Measurements from ENCODE around the gene KLHL15. TPM values are rescaled to one million over a fixed set of nuclear protein-coding genes. Genes with fewer than 3 reads are reported as not detected.

The KLHL15 gene
- total and polyA plus RNA-seq, 2 experiments from 2014 or later: 13.2 to 52.6 TPM

GRCh38 chrX:23959781-23960180, 67.2 kb downstream of the KLHL15 start:
- no peaks in the 10 kb centered on the region for H3K27me3 ChIP-seq
- no peak overlapping the region for H3K4me2 ChIP-seq
- no peak for DNase-seq (ENCODE audit: low spot score)
- H3K79me2 ChIP-seq: no peaks in the 10 kb centered on the region
- TF ChIP-seq EZH2phosphoT487 (IDR thresholded peaks at IDR 0.05; ENCODE audit: low read depth, severe bottlenecking, unreplicated experiment) (no peak), EZH2 (IDR thresholded peaks at IDR 0.05; ENCODE audit: borderline replicate concordance) (no peak), CTCF (IDR thresholded peaks at IDR 0.05; ENCODE audit: poor library complexity) (no peak)
- no peaks in the 10 kb centered on the region for H3K9me3 ChIP-seq (ENCODE audit: low read depth)
- H3K9me2 ChIP-seq (replicated peaks; ENCODE audit: insufficient read depth): no peaks in the 10 kb centered on the region
- H3K36me3 ChIP-seq (replicated peaks; ENCODE audit: insufficient read depth, low read depth): no peaks in the 10 kb centered on the region
- WGBS (ENCODE audit: low lambda C conversion rate, missing lambda C conversion rate): 93% methylated on average over 3 of the region's 3 CpGs
- no peak overlapping the region for H2AFZ ChIP-seq
- H3K27ac ChIP-seq: no peak overlapping the region
- H4K20me1 ChIP-seq (ENCODE audit: insufficient read depth, poor library complexity, severe bottlenecking): no peaks in the 10 kb centered on the region
- no peak overlapping the region for H3K4me3 ChIP-seq
- peaks cover 6% of the 10 kb centered on the region for H3K4me1 ChIP-seq (ENCODE audit: insufficient read depth)

- H3K4me1 ChIP-seq (ENCODE audit: insufficient read depth): no peaks in the 10 kb centered on the region
- H2AFZ ChIP-seq: no peak overlapping the region
- no peaks in the 10 kb centered on the region for H3K9me2 ChIP-seq (replicated peaks; ENCODE audit: insufficient read depth)
- 54% methylated on average over 4 of the region's 4 CpGs for WGBS (ENCODE audit: low lambda C conversion rate, missing lambda C conversion rate)
- H3K27me3 ChIP-seq: no peaks in the 10 kb centered on the region
- no peaks in the 10 kb centered on the region for H3K36me3 ChIP-seq (replicated peaks; ENCODE audit: insufficient read depth, low read depth)
- H3K27ac ChIP-seq: no peak overlapping the region
- no peaks in the 10 kb centered on the region for H3K79me2 ChIP-seq
- DNase-seq (ENCODE audit: low spot score): no peak
- H3K4me3 ChIP-seq: no peak overlapping the region
- H3K9me3 ChIP-seq (ENCODE audit: low read depth): no peaks in the 10 kb centered on the region
- TF ChIP-seq EZH2phosphoT487 (IDR thresholded peaks at IDR 0.05; ENCODE audit: low read depth, severe bottlenecking, unreplicated experiment) (no peak), CTCF (IDR thresholded peaks at IDR 0.05; ENCODE audit: poor library complexity) (no peak), EZH2 (IDR thresholded peaks at IDR 0.05; ENCODE audit: borderline replicate concordance) (no peak)
- no peak overlapping the region for H3K4me2 ChIP-seq
- H4K20me1 ChIP-seq (ENCODE audit: insufficient read depth, poor library complexity, severe bottlenecking): no peaks in the 10 kb centered on the region
Measured at GRCh38 chrX:23954396-23954795, 72.6 kb downstream of the KLHL15 start.

- Histone ChIP-seq H2AFZ (peak overlapping the region; percentile 34), H3K36me3 (replicated peaks; ENCODE audit: insufficient read depth, low read depth) (no peaks in the 10 kb centered on the region), H3K4me3 (no peak overlapping the region), H3K9me2 (replicated peaks; ENCODE audit: insufficient read depth) (no peaks in the 10 kb centered on the region), H4K20me1 (ENCODE audit: insufficient read depth, poor library complexity, severe bottlenecking) (no peaks in the 10 kb centered on the region), H3K27ac (no peak overlapping the region), H3K4me1 (ENCODE audit: insufficient read depth) (no peaks in the 10 kb centered on the region), H3K9me3 (ENCODE audit: low read depth) (no peaks in the 10 kb centered on the region), H3K79me2 (no peaks in the 10 kb centered on the region), H3K4me2 (peak overlapping the region; percentile 57), H3K27me3 (no peaks in the 10 kb centered on the region)
- WGBS (ENCODE audit: low lambda C conversion rate, missing lambda C conversion rate): 95% methylated on average over 11 of the region's 11 CpGs
- TF ChIP-seq CTCF (IDR thresholded peaks at IDR 0.05; ENCODE audit: poor library complexity) (no peak), EZH2 (IDR thresholded peaks at IDR 0.05; ENCODE audit: borderline replicate concordance) (no peak), EZH2phosphoT487 (IDR thresholded peaks at IDR 0.05; ENCODE audit: low read depth, severe bottlenecking, unreplicated experiment) (no peak)
- DNase-seq (ENCODE audit: low spot score): no peak
Measured at GRCh38 chrX:23953908-23954269, 73.1 kb downstream of the KLHL15 start.

Measured in hepatocyte (in vitro differentiated cells).